Prostate gland (tissue), 2 donors: ENCODE results near the gene ZNF142. TPM values are rescaled to one million over a fixed set of nuclear protein-coding genes. Genes with fewer than 3 reads are reported as not detected.

Experiments used
- DNase-seq: peaks from one replicate; pipeline ENCODE4 v3.0.0-alpha.2; 2019; ENCODE audit warnings: low spot score
- H3K27ac ChIP-seq, 2 donors: fragments of 200-600 bp; sonication (generic); 2 replicates each; pipeline ENCODE4 v1.5.1; 2017 to 2019
- H3K27me3 ChIP-seq: fragments of 200-600 bp; sonication (generic); replicated peaks from 2 replicates; pipeline ENCODE4 v1.5.1; 2019; ENCODE audit not compliant: insufficient read depth
- H3K36me3 ChIP-seq, 2 donors: fragments of 200-600 bp; sonication (generic); 1 replicate in 1 of 2; 2 replicates in 1 of 2; pipeline versions ENCODE4 v1.5.1 to v1.8.1; 2017 to 2019
- H3K4me1 ChIP-seq: fragments of 200-600 bp; sonication (generic); replicated peaks from 2 replicates; pipeline ENCODE4 v1.5.1; 2019
- H3K4me3 ChIP-seq, 2 donors: fragments of 200-600 bp; sonication (generic); 2 replicates each; pipeline ENCODE4 v1.5.1; 2017 to 2019
- H3K9me3 ChIP-seq: fragments of 200-600 bp; sonication (generic); 2 replicates; pipeline ENCODE4 v1.5.1; 2017
- CTCF ChIP-seq, 4 experiments: fragments of 200-600 bp in 2 of 4; fragments of 450-650 bp in 2 of 4; sonication (generic) in 2 of 4; IDR thresholded peaks; 1 replicate in 3 of 4; 2 replicates in 1 of 4; pipeline ENCODE4 v1.5.1; 2016 to 2019; ENCODE audit warnings: antibody characterized with exemption in 4 of 4, mild to moderate bottlenecking in 2 of 4, moderate library complexity in 2 of 4
- POLR2A ChIP-seq: fragments of 450-650 bp; IDR thresholded peaks from one replicate; pipeline ENCODE4 v1.6.1; 2016; ENCODE audit warnings: antibody characterized with exemption, mild to moderate bottlenecking
- POLR2AphosphoS5 ChIP-seq: sonication (generic); formaldehyde crosslinking; IDR thresholded peaks from one replicate; pipeline ENCODE4 v1.6.1; 2017; ENCODE audit warnings: antibody characterized with exemption
- WGBS: methylation state at CpG from one replicate; pipeline ENCODE4 v1.1.5; 2018; 5-methylcytosine and 5-hydroxymethylcytosine counted together
- intact Hi-C: fragments of 100-400 bp; cut with DNase I; formaldehyde crosslinking; loops from one replicate; pipeline ENCODE4 v1.14.2; 2022
- total RNA-seq, 2 donors: library from RNA; depleted of rRNA; stranded (reverse); fragments of >200 nt; gene quantifications; one replicate each; pipeline ENCODE4 v1.1.0, GENCODE V29; 2016

The ZNF142 gene
- total RNA-seq, 2 donors from 2014 or later, result 25.5 to 34.7 TPM

- Histone ChIP-seq H3K36me3 (peaks cover 17% of the 10 kb centered on the region in 2 donors), H3K4me1 (no peaks in the 10 kb centered on the region), H3K4me3 (no peak overlapping the region), H3K27ac (no peak overlapping the region), H3K27me3 (no peaks in the 10 kb centered on the region), H3K9me3 (no peaks in the 10 kb centered on the region)
- intact Hi-C loops, result no loop called here
- 89% methylated on average over 10 of the region's 10 CpGs for WGBS
- no peak for DNase-seq
- no peak for TF ChIP-seq CTCF (IDR thresholded peaks at IDR 0.05)
- TF ChIP-seq POLR2AphosphoS5, result no peak
- TF ChIP-seq POLR2A, result no peak
Observed at GRCh38 chr2:218662827-218663226, 3.4 kb upstream of the ZNF142 start.

GRCh38 chr2:218662377-218662776 lies 3.0 kb upstream of the ZNF142 start:
- no peak overlapping the region for H3K27ac ChIP-seq
- DNase-seq, result no peak
- H3K36me3 ChIP-seq, result peaks cover 17% of the 10 kb centered on the region in 2 donors
- no peaks in the 10 kb centered on the region for H3K27me3 ChIP-seq
- no peak for TF ChIP-seq POLR2A
- TF ChIP-seq POLR2AphosphoS5, result no peak
- no peak for TF ChIP-seq CTCF (IDR thresholded peaks at IDR 0.05)
- no peaks in the 10 kb centered on the region for H3K9me3 ChIP-seq
- H3K4me1 ChIP-seq, result no peaks in the 10 kb centered on the region
- no peak overlapping the region for H3K4me3 ChIP-seq
- 82% methylated on average over 7 of the region's 7 CpGs for WGBS
- intact Hi-C loops, result no loop called here

GRCh38 chr2:218659988-218660358 lies 550 bp upstream of the ZNF142 start:
- no peak for DNase-seq
- no peak for TF ChIP-seq POLR2AphosphoS5
- no peak for TF ChIP-seq CTCF (IDR thresholded peaks at IDR 0.05)
- TF ChIP-seq POLR2A, result no peak
- Histone ChIP-seq H3K4me3 (peak overlapping the region; percentile 68 to 82), H3K36me3 (peaks cover 10 to 12% of the 10 kb centered on the region in 2 donors), H3K27me3 (no peaks in the 10 kb centered on the region), H3K27ac (peak overlapping the region; percentile 70 to 81), H3K9me3 (no peaks in the 10 kb centered on the region), H3K4me1 (no peaks in the 10 kb centered on the region)
- intact Hi-C loops, result loop anchor here (5.0 kb wide), 1 partner anchor 368 kb away; the partner anchor contains the start of gene TMBIM1
- 14% methylated on average over 8 of the region's 8 CpGs for WGBS

- Histone ChIP-seq H3K9me3 (no peaks in the 10 kb centered on the region), H3K4me3 (peak overlapping the region; percentile 68 to 82), H3K36me3 (peaks cover under 1 to 4% of the 10 kb centered on the region in 2 donors), H3K27ac (peak overlapping the region; percentile 70 to 81), H3K27me3 (no peaks in the 10 kb centered on the region), H3K4me1 (no peaks in the 10 kb centered on the region)
- 1% methylated on average over 27 of the region's 27 CpGs for WGBS
- intact Hi-C loops, result loop anchor here (5.0 kb wide), 1 partner anchor 366 kb away; the partner anchor contains the start of gene TMBIM1
- TF ChIP-seq CTCF (IDR thresholded peaks at IDR 0.05), result peak in 2 of 4 experiments; percentile 32 to 34
- TF ChIP-seq POLR2AphosphoS5, result no peak
- peak; percentile 24 for DNase-seq
Observed at GRCh38 chr2:218658671-218659257, 659 bp downstream of the ZNF142 start.

- intact Hi-C loops, result loop anchor here (5.0 kb wide), 1 partner anchor 363 kb away; the partner anchor contains the start of gene TMBIM1
- Histone ChIP-seq H3K9me3 (no peaks in the 10 kb centered on the region), H3K4me3 (no peak overlapping the region), H3K27me3 (no peaks in the 10 kb centered on the region), H3K4me1 (no peaks in the 10 kb centered on the region), H3K36me3 (no peaks in the 10 kb centered on the region), H3K27ac (no peak overlapping the region)
- no peak for TF ChIP-seq POLR2AphosphoS5
- no peak for TF ChIP-seq POLR2A
- TF ChIP-seq CTCF (IDR thresholded peaks at IDR 0.05), result no peak
- no peak for DNase-seq
- 65% methylated on average over 2 of the region's 2 CpGs for WGBS
Observed at GRCh38 chr2:218655751-218656150, 3.7 kb downstream of the ZNF142 start.
